GM21526 (cell line): Measurements from ENCODE around the gene GPR75.
"Not testable (repeated sequence)": the region's sequence is repeated elsewhere in the genome, so short reads cannot be mapped to it uniquely, and the experiment has no call there.

ENCODE experiments used
- ATAC-seq: cut with Tn5 transposase; IDR thresholded peaks from one replicate; pipeline ENCODE4 v1.9.1; 2021; ENCODE audit warnings: moderate library complexity; ENCODE audit not compliant: unreplicated experiment, low FRiP score

The GPR75 gene

GRCh38 chr2:53854678-53855077 is 5.1 kb downstream of the GPR75 start:
- ATAC-seq: no peak

- ATAC-seq: no peak
These were observed 7.2 kb downstream of the GPR75 start for GRCh38 chr2:53852532-53852931.

- ATAC-seq: not testable (repeated sequence)
These were observed 8.6 kb downstream of the GPR75 start for GRCh38 chr2:53851052-53851757.

GRCh38 chr2:53848062-53848461 is 11.7 kb downstream of the GPR75 start:
- ATAC-seq: no peak

GRCh38 chr2:53843595-53843994 is 16.2 kb downstream of the GPR75 start:
- ATAC-seq: no peak

- ATAC-seq: no peak
These were observed 16.9 kb downstream of the GPR75 start for GRCh38 chr2:53842891-53843290.

- ATAC-seq: not testable (repeated sequence)
These were observed 18.1 kb downstream of the GPR75 start for GRCh38 chr2:53841651-53842050.

- no peak for ATAC-seq
These were observed 19.2 kb downstream of the GPR75 start for GRCh38 chr2:53840580-53840979.

GRCh38 chr2:53829980-53830290 is 29.8 kb downstream of the GPR75 start:
- not testable (repeated sequence) for ATAC-seq

GRCh38 chr2:53829273-53829979 is 30.3 kb downstream of the GPR75 start:
- ATAC-seq: no peak

GRCh38 chr2:53828331-53828730 is 31.4 kb downstream of the GPR75 start:
- no peak for ATAC-seq

- no peak for ATAC-seq
These were observed 32.2 kb downstream of the GPR75 start for GRCh38 chr2:53827398-53828175.

- no peak for ATAC-seq
These were observed 33.0 kb downstream of the GPR75 start for GRCh38 chr2:53826587-53827397.

GRCh38 chr2:53826030-53826410 is 33.7 kb downstream of the GPR75 start:
- no peak for ATAC-seq

GRCh38 chr2:53823639-53824038 is 36.1 kb downstream of the GPR75 start:
- ATAC-seq: not testable (repeated sequence)

- ATAC-seq: no peak
These were observed 38.0 kb downstream of the GPR75 start for GRCh38 chr2:53821810-53822209.

GRCh38 chr2:53820711-53821110 is 39.1 kb downstream of the GPR75 start:
- ATAC-seq: no peak

- ATAC-seq: no peak
These were observed 39.7 kb downstream of the GPR75 start for GRCh38 chr2:53820048-53820447.

- ATAC-seq: no peak
These were observed 40.1 kb downstream of the GPR75 start for GRCh38 chr2:53819634-53820033.

GRCh38 chr2:53818854-53819435 is 40.8 kb downstream of the GPR75 start:
- no peak for ATAC-seq
